Umbilical cord (tissue), 2 donors: Measurements from ENCODE around the gene SGPL1. TPM values are rescaled to one million over a fixed set of nuclear protein-coding genes. Genes with fewer than 3 reads are reported as not detected.
A peak's percentile ranks its signal among the peaks of the same experiment; 100 is the strongest.
"Not testable (repeated sequence)": the region's sequence is repeated elsewhere in the genome, so short reads cannot be mapped to it uniquely, and the experiment has no call there.

Experiments
- DNase-seq: peaks from one replicate; pipeline ENCODE4 v3.0.0-alpha.2; 2015; ENCODE audit warnings: low spot score
- total RNA-seq: library from RNA; depleted of rRNA; stranded (reverse); fragments of >200 nt; gene quantifications from one replicate; pipeline ENCODE4 v1.2.3, GENCODE V29; 2014; ENCODE audit warnings: low replicate concordance; ENCODE audit not compliant: insufficient read depth

Gene SGPL1
- total RNA-seq, 1 donor from 2014 or later, result 23.8 TPM

DNA sequence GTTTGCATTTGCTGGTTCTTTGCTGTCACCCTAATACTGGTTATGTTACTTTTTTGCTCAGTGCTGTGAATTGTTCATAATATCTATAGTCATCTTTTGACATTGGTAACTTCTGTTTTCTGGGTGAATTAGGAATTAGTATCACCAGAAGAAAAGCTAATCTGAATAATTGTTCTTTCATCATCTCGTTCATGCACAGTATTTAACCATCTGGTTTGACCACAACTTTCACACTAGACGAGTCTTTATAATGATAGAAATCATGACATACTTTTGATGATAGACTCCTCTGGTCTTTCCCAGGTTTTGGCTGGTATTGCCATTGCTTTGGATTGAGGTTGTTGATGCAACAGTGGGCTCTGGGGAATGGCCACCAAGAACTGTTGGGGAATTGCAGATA lies 25.1 kb downstream of the SGPL1 start:
- no peak for DNase-seq

DNA sequence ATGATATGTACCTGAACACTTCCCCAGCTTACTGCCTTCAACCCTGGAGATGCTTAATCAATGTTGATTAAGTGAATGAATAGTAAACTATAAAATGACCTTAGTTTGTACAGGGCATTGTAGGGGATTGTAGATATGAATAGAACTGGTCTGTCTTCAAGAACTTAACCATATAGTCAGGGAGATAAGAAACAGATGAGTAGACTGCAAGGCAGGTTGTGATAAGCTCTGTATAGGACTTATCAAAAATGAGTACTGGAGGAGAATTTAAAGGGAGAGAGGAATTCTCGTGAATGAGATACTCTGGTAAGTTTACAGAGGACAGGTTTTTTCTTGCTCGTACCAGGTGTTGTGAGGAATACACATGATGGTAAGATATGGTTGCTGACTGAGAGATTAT lies 27.6 kb downstream of the SGPL1 start:
- DNase-seq, result no peak

GRCh38 chr10:70843776-70844489 lies 28.2 kb downstream of the SGPL1 start:
- no peak for DNase-seq

GRCh38 chr10:70845256-70845655 lies 29.5 kb downstream of the SGPL1 start:
- DNase-seq, result no peak

GRCh38 chr10:70845816-70846215 lies 30.1 kb downstream of the SGPL1 start:
- DNase-seq, result no peak

GRCh38 chr10:70846795-70847194 lies 31.0 kb downstream of the SGPL1 start:
- no peak for DNase-seq

- peak; percentile 24 for DNase-seq
These were observed 32.1 kb downstream of the SGPL1 start for GRCh38 chr10:70847659-70848360.

GRCh38 chr10:70849582-70850016 lies 33.9 kb downstream of the SGPL1 start:
- DNase-seq, result peak; percentile 64

- DNase-seq, result no peak
These were observed 34.3 kb downstream of the SGPL1 start for GRCh38 chr10:70850097-70850496.

GRCh38 chr10:70851597-70852475 lies 36.1 kb downstream of the SGPL1 start:
- DNase-seq, result no peak

GRCh38 chr10:70853038-70853437 lies 37.3 kb downstream of the SGPL1 start:
- DNase-seq, result no peak

- DNase-seq, result no peak
These were observed 37.7 kb downstream of the SGPL1 start for GRCh38 chr10:70853457-70853856.

DNA sequence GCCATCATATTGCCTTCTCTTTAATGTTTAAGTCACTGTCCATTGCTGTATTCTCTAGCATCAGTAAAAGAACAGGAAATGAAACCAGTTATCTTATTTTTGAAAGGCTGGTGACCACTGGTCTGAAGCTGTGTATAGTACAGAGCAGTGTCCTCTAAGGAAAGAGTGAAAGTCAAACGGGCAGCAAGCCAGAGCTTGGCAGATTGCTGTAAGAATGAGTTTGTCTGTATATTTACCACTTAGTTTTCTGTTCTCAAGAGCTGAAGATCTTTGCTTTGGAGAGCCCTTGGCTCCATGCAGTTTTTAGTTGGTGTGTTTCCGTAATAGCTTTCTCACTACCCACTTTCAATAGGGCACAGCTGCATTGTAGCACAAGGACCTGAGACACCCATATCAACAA lies 40.7 kb downstream of the SGPL1 start:
- no peak for DNase-seq

DNA sequence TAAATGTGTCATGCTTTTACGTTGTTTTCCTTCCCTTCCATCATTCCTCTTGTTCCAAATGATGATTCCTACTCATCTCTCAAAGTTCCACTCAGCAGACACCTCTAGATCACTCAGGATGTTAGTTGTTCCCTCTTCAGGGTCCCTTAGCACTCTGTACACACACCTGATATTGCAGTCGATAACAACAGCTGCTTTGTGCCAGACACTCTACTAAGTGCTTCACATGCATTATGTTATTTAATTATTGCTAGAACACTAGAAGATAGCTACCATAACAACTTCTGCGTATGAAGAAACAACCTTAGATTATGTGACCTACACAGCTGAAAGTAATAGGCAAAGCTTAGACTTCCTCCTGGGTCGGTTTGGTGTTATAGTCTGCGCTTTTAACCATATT lies 43.0 kb downstream of the SGPL1 start:
- DNase-seq, result no peak

DNA sequence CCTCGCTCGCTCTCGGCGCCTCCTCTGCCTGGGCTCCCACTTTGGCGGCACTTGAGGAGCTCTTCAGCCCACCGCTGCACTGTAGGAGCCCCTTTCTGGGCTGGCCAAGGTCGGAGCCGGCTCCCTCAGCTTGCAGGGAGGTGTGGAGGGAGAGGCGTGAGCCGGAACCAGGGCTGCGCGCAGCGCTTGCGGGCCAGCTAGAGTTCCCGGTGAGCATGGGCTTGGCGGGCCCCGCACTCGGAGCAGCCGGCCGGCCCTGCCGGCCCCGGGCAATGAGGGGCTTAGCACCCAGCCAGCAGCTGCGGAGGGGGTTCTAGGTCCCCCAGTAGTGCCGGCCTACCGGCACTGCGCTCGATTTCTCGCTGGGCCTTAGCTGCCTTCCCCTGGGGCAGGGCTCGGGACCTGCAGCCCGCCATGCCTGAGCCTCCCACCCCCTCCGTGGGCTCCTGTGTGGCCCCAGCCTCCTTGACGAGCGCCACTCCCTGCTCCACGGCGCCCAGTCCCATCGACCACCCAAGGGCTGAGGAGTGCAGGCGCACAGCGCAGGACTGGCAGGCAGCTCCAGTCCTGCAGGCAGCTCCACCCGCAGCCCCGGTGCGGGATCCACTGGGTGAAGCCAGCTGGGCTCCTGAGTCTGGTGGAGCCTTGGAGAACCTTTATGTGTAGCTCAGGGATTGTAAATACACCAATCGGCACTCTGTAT lies 45.9 kb downstream of the SGPL1 start:
- not testable (repeated sequence) for DNase-seq

- DNase-seq, result no peak
These were observed 47.9 kb downstream of the SGPL1 start for GRCh38 chr10:70863470-70864160.

DNA sequence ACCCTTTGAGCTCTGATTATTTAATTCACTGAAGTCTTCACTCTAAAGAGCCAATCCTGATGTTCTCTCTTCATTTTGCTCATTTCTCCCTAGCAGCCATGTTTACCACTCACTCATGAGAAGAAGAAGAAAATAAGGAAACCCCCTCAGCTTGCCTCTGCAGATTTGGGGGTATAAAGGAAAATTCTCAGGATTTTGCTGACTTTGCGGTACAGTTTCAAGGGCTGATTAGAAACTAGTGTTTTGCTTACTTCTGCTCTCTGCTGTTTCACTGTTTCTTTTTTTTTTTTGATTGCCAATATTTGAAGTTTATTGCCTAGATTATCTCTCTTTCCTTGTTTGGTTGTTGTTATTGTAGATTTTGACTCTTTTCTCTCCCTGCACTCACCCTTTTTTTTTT lies 49.2 kb downstream of the SGPL1 start:
- no peak for DNase-seq

DNA sequence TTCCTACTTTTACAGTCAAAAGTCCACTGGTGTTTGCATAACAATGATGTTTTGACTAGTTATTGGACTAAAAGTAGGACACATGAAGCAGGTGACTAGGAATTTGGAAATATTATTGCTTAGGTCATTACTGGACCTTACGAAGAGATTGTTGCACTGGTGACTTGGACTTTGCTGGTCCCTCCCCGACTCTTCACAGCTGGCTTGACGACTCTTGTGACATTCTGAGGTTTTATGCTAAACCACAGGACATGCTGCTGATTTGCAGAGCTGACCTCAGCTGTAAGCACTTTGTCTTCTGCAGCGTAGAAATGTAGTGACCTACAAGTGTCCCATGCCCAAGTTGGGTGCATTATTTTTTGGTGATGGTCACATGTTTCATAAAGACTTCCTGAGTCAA lies 50.7 kb downstream of the SGPL1 start:
- DNase-seq, result no peak

GRCh38 chr10:70872291-70872690 lies 56.5 kb downstream of the SGPL1 start:
- no peak for DNase-seq

DNA sequence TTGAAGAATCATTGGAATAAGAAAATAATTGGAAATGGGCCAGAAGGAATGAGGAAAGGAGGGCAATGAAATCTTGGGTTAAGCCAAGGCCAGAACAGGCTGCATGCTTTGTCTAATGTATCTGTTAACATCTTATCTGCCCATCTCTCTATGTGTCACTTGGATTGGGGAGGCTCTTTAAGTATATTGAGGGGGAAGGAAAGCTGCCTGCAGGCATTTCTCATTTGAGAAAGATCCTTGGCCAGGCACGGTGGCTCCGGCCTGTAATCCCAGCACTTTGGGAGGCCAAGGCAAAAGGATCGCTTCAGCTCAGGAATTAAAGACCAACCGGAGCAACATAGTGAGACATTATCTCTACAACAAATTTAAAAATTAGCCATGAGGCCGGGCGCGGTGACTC lies 58.3 kb downstream of the SGPL1 start:
- no peak for DNase-seq

DNA sequence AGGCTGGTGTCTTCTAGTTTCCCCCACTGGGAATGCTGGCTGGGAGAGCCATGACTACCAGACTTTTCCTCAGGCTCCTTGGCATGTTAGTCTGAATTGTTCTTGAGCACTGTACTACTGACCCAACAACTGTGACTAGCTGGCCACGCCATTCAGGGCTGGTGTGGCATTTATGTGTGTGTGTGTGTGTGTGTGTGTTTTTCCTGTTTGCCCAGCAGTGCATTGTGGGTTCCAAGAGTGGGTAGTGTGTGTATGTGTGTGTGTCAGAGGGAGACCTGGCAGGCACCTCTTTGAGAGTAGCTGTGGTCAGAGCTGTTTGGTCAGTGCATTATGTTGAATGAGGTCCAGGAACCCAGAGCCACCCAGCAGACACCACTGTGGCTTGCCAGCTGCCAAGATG lies 63.5 kb downstream of the SGPL1 start:
- DNase-seq, result no peak
